B cell (primary cell): ENCODE data around the gene LBX2.

Experiments
- EZH2 ChIP-seq: IDR thresholded peaks from 2 replicates; pipeline ENCODE4 v1.6.1; 2012; ENCODE audit warnings: borderline replicate concordance, low read depth, mild to moderate bottlenecking, moderate library complexity, low read length; ENCODE audit not compliant: insufficient read depth, poor library complexity, severe bottlenecking
- TF ChIP-seq, protein P1 (sequence below): fragments of 200-600 bp; IDR thresholded peaks from one replicate; pipeline ENCODE4 v1.8.0; 2022; ENCODE audit warnings: antibody characterized with exemption, mild to moderate bottlenecking

DNA sequence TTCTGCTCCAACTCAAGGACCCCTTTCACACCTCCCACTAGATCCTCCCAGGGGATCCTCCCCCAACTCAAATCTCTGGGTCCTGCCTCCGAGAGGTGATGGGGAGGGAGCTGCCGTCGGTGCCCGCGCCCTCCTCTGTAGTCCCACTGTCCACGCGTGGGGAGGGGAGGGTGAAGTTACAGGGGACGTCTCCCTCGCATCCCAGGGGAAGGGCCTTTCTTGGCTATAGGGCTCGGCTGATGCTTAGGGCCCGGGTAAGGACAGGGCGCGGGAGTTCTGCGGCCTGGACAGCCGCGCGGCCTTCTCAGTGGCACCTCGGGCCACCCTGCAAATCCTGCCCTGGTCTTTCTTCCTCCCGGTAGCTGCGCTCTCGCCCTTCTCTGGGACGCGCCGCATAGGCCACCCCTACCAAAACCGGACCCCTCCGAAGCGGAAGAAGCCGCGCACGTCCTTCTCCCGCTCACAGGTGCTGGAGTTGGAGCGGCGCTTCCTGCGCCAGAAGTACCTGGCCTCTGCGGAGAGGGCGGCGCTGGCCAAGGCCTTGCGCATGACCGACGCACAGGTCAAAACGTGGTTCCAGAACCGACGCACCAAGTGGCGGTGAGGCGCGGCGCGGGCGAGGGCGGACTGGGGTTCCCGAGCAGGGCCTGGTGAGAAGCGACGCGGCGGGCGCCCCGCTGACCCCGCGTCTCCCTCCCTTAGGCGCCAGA lies 16.0 kb upstream of the LBX2 start:
- TF ChIP-seq, protein P1, sequence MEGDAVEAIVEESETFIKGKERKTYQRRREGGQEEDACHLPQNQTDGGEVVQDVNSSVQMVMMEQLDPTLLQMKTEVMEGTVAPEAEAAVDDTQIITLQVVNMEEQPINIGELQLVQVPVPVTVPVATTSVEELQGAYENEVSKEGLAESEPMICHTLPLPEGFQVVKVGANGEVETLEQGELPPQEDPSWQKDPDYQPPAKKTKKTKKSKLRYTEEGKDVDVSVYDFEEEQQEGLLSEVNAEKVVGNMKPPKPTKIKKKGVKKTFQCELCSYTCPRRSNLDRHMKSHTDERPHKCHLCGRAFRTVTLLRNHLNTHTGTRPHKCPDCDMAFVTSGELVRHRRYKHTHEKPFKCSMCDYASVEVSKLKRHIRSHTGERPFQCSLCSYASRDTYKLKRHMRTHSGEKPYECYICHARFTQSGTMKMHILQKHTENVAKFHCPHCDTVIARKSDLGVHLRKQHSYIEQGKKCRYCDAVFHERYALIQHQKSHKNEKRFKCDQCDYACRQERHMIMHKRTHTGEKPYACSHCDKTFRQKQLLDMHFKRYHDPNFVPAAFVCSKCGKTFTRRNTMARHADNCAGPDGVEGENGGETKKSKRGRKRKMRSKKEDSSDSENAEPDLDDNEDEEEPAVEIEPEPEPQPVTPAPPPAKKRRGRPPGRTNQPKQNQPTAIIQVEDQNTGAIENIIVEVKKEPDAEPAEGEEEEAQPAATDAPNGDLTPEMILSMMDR = no peak
- TF ChIP-seq EZH2 = peak; percentile 56
